GM06990 (cell line): ENCODE data around the gene MAP3K19.
A peak's percentile ranks its signal among the peaks of the same experiment; 100 is the strongest.

Experiments
- DNase-seq: peaks from one replicate; pipeline ENCODE4 v3.0.0-alpha.2; 2011; ENCODE audit not compliant: insufficient read length; ENCODE audit errors: extremely low read depth
- H3K27me3 ChIP-seq: replicated peaks from 2 replicates; pipeline ENCODE4 v1.6.0; 2011; ENCODE audit warnings: low read length; ENCODE audit not compliant: control insufficient read depth, insufficient read depth
- H3K36me3 ChIP-seq: 2 replicates; pipeline ENCODE4 v1.5.1; 2011; ENCODE audit warnings: low read length; ENCODE audit not compliant: control insufficient read depth, insufficient read depth
- H3K4me3 ChIP-seq: replicated peaks from 2 replicates; pipeline ENCODE4 v1.5.1; 2011; ENCODE audit warnings: low read depth, mild to moderate bottlenecking, control low read depth, low read length
- TF ChIP-seq, protein P1 (sequence below): IDR thresholded peaks from 2 replicates; pipeline ENCODE4 v1.5.1; 2011; ENCODE audit warnings: low read length, control low read depth, mild to moderate bottlenecking, inconsistent platforms; ENCODE audit not compliant: insufficient read depth, poor library complexity, severe bottlenecking

MAP3K19 gene

DNA sequence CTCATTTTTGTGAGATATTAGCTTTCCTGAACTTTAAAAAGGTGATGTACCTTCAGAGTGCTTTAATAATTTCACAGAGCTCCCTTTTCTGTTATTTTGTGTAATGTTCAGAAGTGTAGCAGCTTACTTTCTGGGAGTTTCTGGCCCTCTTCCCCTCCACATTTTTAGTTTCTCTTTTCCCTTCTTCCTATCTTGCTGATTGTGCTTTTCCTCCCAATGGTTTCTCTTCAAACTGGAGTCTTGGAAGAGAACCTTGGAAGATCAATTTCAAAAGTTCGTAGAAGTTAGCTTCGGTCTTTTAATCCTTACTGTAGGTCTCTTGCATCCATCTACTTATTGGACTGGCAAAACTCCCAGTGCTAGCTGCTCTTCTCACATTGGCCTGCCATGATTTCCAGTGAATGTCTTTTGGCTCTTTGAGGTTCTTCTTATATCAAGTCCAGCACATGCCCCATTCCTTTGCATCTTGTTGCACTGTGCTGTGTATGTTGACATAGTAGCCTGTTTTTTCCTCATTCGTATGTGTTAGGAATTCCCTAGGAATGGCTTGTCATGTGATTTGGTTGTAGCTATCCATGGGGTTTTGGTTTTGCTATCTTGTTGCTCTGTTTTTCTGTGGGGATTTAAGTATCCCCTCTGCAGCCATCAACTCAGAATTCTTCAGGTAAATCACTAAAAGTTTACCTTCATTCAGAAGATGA lies 120.9 kb downstream of the MAP3K19 start:
- TF ChIP-seq, protein P1, sequence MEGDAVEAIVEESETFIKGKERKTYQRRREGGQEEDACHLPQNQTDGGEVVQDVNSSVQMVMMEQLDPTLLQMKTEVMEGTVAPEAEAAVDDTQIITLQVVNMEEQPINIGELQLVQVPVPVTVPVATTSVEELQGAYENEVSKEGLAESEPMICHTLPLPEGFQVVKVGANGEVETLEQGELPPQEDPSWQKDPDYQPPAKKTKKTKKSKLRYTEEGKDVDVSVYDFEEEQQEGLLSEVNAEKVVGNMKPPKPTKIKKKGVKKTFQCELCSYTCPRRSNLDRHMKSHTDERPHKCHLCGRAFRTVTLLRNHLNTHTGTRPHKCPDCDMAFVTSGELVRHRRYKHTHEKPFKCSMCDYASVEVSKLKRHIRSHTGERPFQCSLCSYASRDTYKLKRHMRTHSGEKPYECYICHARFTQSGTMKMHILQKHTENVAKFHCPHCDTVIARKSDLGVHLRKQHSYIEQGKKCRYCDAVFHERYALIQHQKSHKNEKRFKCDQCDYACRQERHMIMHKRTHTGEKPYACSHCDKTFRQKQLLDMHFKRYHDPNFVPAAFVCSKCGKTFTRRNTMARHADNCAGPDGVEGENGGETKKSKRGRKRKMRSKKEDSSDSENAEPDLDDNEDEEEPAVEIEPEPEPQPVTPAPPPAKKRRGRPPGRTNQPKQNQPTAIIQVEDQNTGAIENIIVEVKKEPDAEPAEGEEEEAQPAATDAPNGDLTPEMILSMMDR: no peak
- Histone ChIP-seq H3K27me3 (no peaks in the 10 kb centered on the region), H3K36me3 (no peaks in the 10 kb centered on the region; the same call in none of the 2 replicates), H3K4me3 (no peak overlapping the region)
- DNase-seq: no peak

DNA sequence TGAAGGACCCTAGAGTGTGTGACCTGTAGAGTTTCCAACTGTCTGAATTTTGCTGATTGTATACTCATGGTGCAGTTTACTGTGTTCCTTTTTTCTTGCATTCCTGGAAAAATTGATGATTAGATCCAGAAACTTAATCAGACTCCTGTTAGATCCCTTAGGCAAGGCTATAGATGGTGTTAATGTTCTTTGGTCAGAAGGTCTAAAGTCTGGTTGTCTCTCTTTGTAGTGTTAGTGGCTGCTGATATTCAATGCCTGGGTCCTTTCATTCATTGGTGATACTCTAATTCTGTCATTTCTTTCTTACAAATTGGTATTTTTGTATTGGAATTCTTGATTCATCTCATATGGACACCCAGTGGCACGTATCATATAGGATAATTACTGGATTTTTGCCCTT lies 122.3 kb downstream of the MAP3K19 start:
- Histone ChIP-seq H3K4me3 (no peak overlapping the region), H3K36me3 (no peaks in the 10 kb centered on the region; the same call in none of the 2 replicates), H3K27me3 (no peaks in the 10 kb centered on the region)
- TF ChIP-seq, protein P1: no peak
- no peak for DNase-seq

DNA sequence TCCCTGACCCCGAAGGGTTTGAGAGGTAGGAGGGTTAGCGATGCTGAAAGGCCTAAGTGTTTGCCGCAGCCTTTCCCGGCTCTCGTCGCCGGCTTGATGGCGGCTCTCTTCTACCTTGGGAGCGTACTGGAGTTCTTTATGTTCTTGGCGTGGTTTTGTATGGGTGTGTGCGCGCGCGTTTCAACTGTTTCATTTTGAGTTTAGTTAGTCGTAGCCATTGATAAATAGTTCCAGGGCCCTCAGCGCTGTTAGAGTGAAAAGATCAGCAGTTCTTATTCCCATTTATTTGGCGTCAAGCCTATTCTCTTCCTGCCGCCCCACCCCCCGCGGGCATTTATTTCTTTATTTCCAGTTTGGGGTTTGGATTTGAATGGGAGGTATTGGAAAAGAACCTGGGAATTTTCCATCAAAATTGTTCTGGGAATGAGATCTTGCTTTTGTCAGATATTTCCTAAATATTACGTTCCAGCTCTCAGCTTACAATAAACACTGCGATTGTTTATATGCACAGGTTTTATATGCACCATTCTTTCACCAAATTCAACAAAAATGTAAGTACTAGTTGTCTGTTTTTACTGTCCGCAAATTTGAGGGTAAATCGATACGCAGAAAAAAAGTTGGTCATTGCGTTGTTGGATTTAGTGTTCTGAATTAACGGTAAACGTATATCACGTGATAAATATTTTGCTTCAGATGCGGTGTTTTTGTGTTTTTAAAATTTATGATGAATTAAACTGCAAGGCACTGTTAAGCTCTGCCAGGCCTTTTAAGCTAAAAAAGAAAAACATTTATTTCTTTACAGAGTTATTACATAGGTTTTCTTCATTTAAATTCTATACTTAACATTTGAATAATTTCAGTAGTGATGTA lies 127.7 kb downstream of the MAP3K19 start:
- TF ChIP-seq, protein P1: no peak
- H3K4me3 ChIP-seq: peak overlapping the region; percentile 95

DNA sequence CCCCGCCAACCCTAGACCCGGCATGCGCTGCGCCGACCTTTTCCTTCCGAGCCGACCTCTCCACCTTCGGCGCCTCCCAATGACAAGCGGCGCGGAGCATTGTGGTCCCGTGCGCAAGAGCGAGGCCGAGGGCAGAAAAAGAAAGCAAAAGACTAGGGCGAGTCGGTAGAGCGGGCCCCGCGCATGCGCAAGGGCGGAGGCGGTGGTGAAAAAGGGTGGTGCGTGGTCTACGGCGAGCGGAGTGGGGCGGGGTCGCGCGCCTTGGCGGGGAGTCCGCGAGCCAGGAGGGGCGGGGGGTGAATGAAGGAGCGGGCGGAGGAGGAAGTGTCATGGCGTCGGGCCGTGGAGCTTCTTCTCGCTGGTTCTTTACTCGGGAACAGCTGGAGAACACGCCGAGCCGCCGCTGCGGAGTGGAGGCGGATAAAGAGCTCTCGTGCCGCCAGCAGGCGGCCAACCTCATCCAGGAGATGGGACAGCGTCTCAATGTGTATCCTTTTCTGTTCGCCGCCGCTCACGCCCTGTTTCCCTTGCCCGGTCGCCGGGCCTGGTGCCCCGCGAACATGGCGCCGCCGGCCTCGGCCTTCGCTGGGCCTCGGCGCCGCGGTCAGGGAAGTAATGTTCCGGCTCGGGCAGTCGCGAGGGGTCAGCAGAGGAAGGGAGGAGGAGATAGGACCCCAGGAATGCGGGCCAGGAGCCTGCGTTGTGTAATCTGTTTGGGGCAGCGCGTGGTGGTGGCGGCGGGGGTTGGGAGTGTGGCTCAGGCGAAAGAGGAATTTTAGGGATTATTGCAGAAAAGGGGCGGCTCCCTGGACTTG lies 128.5 kb downstream of the MAP3K19 start, which contains the start of gene CCNT2:
Gene CCNT2, plus strand, starts transcription at position 297 of the 815 bp plus-strand sequence. Its CDS starts 33 bp downstream, at position 330.
- DNase-seq: peak; percentile 100
- Histone ChIP-seq H3K27me3 (no peaks in the 10 kb centered on the region), H3K36me3 (no peaks in the 10 kb centered on the region), H3K4me3 (peak within 1 kb of the TSS; percentile 95)
- TF ChIP-seq, protein P1: no peak

More for the DNA sequence above, 127.7 kb downstream of the MAP3K19 start:
- no peaks in the 10 kb centered on the region for H3K36me3 ChIP-seq
- no peak for DNase-seq
- no peaks in the 10 kb centered on the region for H3K27me3 ChIP-seq

DNA sequence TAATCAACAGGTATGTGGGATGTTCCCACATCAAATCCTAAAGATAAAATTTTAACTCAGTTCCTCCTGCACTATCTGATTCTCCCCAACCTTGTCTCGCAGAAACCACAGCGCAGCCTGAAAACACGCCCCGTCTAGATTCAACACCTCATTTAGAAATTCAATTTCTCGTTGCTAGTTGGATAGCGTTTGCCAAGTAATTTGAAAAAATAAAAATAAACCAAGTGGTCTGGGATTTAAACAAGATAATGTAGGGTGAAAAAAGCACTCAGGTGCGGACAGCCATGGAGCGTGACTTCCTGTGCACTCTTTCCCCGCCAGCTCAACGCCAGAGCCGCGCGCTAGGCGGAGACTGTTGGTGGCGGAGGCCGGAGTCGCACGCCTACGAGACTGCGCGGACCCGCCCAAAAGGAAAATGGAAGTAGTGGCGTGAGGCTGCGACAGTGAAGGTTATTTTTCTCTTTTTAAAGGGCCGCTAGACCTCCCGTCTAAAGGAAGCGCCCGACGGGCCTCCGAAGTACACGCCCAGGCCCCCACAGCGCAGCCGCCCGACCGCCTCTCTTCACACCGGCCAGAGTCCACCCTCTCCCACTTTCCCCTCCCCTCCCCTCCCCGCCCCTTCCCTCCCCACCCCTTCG lies 129.2 kb downstream of the MAP3K19 start:
- Histone ChIP-seq H3K36me3 (no peaks in the 10 kb centered on the region), H3K4me3 (peak overlapping the region; percentile 66), H3K27me3 (no peaks in the 10 kb centered on the region)
- peak; percentile 92 for DNase-seq
- TF ChIP-seq, protein P1: no peak
